ENCODE measurements around the gene GALNT16.

DNA sequence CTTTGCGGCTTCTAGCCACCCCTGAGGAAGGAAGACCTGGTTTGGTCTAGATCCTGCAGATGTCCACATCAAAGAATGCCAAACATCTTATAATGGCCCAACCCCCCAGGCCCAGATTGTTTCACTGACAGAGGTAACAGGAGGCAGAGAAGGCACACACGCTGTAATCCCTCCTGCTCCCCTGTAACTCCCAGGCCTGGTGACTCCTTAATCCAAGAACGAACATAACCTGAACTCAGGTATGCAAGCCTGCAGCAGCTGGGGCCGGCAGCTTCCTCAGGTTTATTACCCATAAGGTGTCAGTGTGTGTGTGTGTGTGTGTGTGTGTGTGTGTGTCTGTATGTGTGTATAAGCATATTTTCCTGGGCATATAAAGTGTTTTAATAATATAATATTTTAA, 85.4 kb downstream of the GALNT16 start:
- TF ChIP-seq, protein P1, sequence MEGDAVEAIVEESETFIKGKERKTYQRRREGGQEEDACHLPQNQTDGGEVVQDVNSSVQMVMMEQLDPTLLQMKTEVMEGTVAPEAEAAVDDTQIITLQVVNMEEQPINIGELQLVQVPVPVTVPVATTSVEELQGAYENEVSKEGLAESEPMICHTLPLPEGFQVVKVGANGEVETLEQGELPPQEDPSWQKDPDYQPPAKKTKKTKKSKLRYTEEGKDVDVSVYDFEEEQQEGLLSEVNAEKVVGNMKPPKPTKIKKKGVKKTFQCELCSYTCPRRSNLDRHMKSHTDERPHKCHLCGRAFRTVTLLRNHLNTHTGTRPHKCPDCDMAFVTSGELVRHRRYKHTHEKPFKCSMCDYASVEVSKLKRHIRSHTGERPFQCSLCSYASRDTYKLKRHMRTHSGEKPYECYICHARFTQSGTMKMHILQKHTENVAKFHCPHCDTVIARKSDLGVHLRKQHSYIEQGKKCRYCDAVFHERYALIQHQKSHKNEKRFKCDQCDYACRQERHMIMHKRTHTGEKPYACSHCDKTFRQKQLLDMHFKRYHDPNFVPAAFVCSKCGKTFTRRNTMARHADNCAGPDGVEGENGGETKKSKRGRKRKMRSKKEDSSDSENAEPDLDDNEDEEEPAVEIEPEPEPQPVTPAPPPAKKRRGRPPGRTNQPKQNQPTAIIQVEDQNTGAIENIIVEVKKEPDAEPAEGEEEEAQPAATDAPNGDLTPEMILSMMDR (conservative IDR thresholded peaks at IDR 0.05; ENCODE audit: low read length) = no peak
- TF ChIP-seq EZH2phosphoT487 (IDR thresholded peaks at IDR 0.05; ENCODE audit: borderline replicate concordance, low read depth, low read length) = no peak

Measured in OCI-LY7 (cell line).